Left kidney (tissue), 2 donors: ENCODE measurements around the gene NME3. TPM values are rescaled to one million over a fixed set of nuclear protein-coding genes. Genes with fewer than 3 reads are reported as not detected.

Experiments used
- DNase-seq: peaks from one replicate; pipeline ENCODE4 v3.0.0-alpha.2; 2013
- polyA plus RNA-seq: library from polyadenylated mRNA; unstranded; fragments of 120-200 nt; gene quantifications from one replicate; pipeline ENCODE4 v1.2.1, GENCODE V29; 2013; ENCODE audit not compliant: insufficient read length

Gene NME3
- polyA plus RNA-seq, 1 donor: 18.0 TPM

DNA sequence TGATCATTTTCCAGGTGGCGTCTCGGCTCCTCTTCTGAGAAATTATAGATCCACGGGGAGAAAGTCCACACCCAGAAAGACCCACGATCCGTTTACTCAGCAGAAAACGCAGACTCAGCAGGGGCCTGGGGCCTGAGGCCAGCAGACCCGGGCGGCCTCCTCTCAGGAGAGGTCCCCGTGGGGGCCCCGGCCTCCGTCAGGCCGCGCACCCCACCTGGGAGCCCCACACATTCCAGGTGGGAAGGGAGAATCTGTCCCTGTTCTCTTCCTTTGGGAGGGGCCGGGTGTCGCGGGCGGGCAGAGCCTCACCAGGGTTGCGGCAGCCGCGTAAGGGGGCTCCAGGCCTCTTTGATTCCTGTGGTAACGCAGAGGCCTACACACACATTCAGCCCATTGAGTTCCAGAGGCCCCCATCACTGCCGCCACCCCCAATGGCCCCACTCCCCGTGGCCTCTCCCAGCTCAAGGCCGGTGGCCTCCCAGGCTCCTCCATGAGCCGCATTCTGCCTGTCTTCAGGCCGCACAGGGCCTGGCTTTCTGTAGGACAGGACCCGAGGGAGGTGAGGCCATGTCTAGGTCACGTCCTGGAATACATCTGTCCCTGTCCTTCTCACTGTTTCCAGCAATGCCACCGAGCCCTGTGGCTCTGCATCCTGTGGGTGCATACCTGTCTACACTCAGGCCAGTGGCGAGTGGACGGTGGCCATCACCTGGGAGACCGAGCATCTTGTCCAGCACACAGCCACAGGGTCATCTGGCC, 23.7 kb upstream of the NME3 start:
- no peak for DNase-seq

DNA sequence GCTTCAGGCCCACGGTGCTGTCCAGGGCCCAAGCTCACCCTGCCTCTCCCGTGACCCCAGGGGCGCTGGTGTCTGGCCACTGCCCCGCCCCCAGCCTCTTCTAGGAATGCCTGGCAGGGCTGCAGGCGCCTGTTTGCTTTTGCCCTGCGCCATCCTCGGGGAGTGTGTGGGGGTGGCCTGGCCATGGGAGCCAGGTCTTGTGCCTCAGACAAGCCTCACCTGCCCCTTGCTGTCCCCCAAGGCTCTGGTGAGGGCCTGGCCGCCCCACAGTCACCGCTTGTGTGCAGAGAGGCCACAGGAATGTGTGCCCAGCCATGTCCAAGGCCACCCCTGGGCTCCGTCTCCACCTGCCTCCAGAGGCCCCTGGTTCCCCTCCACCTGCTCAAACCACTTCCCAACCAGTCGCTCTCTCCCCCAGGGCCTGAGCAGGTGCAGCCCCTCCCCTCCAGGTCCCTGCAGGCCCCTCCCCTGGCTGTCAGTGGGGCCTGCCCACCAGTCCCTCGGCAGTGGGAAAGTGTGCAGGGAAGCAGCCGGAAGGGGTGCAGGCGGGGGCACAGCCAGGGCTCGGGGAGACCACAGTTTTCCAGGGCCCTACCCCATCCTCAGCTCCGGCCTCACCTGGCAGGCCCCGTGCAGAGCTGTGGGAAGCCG, 23.0 kb upstream of the NME3 start:
- DNase-seq: no peak

DNA sequence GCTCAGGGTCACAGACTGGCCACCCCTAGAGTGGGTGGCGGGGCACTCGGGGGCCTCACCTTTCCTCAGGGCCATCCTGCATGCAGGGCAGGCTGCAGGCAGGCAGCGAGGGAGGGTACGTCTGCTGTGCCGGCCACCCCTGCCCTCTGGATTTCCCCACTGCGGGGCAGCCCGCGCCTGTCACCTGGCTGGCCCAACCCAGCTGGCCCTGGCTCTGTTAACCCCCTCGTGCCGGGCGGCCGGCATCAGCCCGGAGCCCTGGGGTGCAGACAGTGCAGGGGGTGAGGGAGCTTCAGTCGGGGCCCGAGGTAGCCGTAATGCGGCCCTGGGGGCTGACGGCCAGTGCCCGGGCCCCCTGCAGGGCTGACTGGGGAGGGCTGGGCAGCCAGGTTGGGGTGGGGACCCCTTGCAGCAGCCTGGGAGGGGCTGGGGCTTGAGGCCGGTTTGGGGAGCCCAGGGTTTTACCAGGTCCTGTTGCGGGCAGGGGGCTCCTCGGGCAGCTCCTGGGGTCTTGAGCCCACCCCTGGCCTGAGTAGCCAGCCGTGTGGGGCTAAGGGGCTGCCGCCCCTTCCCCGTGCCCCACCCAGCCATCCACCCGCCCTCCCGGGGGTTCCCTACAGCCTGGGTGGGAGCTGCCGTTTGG, 22.4 kb upstream of the NME3 start, which contains the start of gene IGFALS:
IGFALS (minus strand) TSS at position 128 of the 643 bp plus-strand sequence; CDS start at position 75, 53 bp downstream.
- DNase-seq: no peak

DNA sequence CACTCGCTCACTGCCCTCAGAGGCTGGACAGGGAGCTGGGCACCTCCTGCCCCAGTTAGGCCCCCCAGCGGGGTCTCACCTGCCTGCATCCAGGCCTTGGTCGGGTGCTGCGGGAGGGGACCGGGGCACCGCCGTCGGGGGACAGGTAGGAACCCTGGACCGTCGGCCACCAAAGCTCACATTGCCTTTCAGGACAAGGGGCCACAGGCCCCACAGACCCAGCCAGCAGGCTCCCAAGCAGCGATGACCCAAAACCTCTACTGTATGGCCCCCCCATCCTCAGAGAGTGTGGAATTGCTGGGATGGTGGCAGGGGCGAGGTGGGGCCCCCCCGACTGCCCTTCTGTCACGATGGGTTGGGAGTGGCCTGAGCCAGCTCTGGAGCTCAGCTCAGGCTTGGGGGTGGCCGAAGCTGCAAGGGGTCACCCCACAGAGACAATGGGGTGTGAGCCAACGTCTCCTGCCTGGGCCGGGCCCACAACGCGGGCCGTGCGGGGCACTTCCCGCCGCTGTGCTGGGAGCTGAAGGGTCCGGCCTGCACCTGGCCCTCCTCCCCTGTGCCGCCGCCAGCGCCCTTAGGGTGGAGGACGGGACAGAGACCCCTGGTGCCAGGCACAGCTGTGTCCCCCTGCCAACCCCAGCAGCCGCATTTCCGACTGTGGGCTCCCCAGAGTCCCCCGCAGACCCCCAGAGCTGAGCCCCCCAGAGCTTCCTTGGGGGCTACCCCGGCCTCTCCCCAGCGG, 21.7 kb upstream of the NME3 start:
- DNase-seq: no peak

DNA sequence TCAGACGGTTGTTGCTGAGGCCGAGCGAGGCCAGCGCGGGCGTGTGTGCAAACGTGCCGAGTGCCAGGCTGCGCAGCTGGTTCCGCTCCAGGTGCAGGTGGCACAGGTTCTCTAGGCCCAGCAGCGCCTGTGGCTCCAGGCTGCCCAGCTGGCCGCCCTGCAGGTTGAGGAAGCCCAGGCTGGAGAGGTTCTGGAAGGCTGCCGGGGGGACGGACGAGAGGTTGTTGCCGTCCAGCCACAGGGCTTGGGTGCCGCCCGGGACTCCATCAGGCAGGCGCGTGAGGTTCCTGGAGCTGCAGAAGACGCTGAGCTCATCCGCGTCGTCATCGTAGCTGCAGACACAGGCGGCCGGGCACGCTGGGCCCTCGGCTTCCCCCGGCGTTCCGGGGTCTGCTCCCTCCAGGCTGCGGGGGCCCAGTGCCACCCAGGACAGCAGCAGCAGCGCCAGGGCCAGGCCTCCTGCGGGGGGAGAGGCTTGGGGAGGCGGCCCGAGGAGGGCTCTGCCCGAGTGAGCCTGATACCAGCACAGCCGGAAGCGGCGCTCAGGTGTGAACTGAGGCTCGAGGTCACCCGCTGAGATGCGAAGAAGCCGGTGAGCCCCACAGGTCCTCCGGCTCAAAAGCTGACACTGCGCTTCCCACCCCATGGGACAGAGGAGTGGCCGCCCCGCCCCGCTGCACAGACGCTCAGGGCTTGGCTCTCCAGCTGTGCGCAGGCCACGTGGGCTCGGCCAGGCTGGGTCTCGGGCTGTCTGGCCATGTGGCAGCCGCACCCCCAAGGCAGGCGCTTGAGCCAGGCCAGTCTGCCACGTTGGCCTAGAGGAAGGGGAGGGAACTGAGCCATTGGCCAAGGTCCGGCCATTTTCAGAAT, 20.8 kb upstream of the NME3 start:
- no peak for DNase-seq

DNA sequence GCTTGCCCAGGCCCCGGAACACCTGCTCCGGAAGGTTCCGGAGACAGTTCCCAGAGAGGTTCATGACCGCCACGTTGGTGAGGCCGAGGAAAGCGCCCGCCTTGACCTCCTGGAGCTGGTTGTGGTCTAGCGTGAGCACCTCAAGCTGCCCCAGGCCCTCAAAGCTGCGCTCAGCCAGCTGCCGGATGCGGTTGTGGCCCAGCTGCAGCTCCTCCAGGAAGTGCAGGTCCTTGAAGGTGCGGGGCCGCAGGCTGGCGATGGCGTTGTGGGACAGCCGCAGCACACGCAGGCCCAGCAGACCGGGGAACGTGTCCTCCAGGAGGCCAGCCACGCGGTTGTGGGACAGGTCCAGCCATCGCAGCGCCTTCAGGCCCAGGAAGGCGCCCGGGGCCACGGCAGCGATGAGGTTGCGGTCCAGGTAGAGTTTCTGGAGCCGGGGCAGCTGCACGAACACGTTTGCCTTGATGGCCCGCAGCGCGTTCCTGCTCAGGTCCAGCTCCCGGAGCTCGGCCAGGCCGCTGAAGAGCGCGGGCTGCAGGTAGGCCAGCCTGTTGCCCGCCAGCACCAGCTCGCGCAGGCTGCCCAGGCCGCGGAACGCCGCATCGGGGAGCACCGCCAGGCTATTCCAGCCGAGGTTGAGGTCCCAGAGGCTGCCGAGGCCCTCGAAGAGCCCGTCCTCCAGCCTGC, 20.1 kb upstream of the NME3 start:
- no peak for DNase-seq

DNA sequence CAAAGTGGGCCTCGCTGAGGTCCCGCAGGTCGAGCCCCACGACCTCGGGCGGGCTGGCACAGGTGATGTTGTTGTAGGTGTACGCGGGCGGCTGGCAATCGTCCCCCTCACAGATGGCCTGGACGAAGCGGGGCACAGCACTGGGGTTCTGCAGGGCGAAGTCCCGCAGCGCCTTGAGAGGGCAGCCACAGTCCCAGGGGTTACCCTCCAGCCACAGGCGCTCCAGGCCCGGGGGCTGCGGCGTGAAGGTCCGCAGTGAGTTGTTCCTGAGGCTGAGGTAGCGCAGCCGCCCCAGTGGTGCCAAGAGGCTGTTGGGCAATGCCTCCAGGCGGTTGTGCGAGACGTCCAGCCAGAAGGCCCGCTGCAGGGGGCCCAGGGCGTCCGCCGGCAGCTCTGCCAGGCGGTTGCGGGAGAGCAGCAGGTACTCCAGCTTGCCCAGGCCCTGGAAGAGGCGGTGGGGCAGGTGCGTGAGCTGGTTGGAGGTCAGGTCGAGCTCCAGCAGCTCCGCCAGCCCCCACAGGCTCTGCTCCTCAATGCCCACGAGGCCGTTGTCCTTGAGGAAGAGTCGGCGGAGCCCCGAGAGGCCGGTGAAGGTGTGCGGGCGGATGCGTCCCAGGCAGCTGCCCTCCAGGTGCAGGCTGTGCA, 19.4 kb upstream of the NME3 start:
- DNase-seq: no peak

DNA sequence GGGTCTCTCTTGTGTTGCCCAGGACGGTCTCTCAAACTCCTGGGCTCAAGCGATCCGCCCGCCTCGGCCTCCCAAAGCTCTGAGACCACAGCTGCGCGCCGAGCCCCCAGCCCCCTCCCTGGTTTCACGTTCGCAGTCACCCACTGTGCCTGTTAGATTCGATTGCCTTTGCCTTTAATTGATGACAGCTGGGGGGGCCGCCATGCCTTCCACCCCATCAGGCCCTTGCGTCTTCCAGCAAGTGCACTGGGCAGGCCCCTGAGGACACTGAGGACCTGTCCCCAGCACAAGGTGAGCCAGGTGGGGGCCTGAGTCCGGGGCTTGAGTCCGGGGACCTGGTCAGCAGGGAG, 18.9 kb upstream of the NME3 start:
- DNase-seq: no peak

DNA sequence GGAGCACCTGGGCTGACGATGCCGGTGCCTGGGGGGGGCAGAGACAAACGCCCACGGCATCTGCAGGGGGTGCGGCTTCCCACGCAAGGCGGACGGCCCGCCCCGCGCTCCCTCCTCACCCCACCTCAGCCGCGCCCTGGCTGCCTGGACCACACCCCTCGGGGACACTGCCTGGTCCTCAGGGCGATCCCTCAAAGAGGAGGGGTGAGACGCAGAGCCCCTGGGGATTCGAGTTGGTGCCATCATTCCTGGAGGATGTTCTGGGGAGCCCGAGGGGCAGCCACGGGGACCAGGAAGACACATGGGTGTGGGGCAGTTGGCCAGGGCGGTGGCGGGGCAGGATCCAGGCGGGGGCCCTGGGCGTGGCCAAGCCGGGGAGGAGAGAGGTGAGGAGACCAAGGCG, 18.3 kb upstream of the NME3 start:
- DNase-seq: no peak

DNA sequence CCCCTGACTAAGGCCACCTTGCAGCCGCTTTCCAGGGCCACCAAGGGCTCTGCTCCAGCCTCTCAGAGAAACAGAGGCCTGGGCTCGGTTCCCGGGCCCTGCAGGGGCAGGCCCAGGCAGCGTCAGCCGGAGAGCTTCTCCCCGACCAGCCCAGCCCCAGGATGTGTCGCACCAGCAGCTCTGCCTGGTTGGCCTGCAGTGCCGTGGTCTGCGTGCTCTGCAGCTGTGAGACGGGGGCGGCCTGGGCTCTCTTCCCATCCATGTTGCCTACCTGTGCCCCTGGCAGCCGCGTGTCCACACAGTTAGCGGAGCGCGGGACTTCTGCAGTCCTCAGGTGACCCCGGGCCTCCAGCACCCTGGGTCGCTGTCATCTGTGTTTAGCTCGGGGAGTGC, 17.4 kb upstream of the NME3 start:
- DNase-seq: no peak

DNA sequence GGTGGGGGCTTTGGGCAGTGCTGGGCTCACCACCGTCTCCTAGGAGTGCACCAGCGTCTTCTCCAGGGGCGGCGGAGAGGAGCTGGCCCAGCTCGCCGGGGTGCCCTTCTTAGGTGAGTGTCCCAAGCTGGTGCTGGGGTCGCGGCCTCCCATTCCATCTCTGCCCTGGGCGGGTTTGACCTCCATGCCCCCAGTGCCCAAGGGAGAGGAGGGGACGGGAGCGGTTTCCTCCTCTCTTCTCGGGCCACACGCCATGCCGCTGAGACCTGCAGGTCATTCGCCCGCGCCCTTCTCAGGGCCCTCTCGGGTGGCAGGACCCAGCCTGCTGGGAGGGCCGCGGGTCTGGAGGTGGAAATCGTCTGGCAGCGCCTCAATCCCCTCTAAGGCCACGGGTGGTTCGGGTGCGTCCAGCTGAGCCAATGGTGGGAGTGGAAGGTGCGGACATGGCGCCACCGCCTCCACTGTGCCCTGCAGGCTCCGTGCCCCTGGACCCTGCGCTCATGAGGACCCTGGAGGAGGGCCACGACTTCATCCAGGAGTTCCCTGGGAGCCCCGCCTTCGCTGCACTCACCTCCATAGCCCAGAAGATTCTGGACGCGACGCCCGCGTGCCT, 16.9 kb upstream of the NME3 start:
- DNase-seq: no peak

DNA sequence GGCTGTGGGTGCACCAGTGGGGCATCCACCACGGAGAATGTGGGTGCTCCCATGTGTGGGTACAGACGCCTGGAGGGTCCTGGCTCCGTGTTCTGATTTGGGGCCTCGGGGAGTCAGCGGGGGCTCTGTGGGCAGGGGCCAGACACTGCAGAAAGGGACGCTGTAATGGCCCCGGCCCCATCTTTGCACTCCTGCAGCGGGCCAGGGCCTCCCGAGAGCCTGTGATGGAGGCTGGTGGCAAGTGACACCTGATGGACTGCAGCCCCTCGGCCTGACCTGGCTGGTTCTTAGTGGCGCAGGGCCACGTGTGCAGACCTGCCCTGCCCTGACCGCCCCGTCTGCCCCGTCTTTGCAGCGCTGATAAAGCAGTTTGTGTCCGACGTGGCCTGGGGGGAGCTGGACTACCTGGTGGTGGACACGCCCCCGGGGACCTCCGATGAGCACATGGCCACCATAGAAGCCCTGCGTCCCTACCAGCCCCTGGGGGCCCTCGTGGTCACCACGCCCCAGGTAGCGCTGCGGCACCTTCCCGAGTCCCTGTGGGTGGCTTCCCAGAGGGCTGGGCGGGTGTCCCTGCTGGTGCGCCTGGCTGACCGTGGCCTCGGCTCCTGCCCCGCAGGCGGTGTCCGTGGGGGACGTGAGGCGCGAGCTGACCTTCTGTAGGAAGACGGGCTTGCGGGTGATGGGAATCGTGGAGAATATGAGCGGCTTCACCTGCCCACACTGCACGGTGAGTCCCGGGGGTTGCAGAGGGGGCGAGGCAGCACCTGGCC, 16.2 kb upstream of the NME3 start:
- DNase-seq: no peak

DNA sequence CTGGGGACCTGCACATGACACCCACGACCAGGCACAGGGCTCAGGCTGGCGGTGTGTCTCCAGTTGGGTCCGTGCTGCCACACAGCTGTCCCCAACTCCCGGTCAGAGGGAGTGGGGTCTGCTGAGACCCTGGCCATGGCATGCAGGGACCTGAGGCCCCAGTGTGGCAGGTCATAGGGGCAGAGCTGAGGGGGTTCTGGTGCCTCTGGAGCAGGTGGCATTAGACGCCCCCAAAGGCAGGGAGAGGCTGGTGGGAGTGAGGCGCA, 15.6 kb upstream of the NME3 start:
- DNase-seq: no peak

DNA sequence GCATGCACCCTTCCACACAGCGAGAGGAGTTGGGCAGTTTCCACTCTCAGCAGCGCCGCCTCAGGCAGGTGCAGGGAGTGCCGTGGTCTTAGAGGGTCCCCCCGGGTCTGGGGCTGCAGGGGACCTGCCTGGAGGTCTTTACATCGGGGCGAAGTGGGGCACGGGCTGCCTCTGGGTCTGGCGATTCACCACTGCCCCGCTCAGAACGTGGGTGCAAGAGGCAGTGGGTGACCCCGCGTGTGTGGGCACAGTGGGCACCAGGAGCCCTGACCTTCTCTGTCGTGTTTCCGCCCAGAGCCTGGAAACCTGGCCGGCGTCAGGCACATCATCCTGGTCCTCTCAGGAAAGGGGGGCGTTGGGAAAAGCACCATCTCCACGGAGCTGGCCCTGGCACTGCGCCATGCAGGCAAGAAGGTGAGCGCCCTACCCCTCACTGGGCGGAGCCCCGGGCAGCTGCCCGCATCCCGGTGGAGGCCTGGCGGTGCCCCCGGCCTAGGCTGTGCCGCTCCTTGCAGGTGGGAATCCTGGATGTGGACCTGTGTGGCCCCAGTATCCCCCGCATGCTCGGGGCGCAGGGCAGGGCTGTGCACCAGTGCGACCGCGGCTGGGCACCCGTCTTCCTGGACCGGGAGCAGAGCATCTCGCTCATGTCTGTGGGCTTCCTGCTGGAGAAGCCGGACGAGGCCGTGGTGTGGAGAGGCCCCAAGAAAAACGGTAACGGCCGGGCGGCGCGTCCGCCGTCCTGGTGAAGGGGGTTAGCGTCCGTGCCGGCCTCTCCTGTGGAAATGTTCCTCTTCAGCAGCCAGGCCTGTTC, 15.1 kb upstream of the NME3 start:
- no peak for DNase-seq

DNA sequence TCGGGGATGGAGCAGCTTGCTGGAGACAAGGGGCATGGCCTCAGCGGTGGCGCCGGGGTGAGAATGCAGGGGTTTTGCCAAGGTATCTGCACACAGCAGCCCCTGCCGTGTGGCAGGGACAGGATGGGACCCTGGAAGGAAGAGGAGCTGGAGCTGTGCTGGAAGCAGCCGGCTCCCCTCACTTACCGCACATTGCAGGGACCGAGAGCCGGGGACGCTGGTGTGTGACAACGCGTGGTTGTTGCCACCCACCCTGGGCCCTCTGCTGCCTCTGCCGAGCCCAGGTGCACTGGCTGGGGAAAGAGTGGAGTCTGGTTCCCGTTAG, 14.5 kb upstream of the NME3 start:
- no peak for DNase-seq

DNA sequence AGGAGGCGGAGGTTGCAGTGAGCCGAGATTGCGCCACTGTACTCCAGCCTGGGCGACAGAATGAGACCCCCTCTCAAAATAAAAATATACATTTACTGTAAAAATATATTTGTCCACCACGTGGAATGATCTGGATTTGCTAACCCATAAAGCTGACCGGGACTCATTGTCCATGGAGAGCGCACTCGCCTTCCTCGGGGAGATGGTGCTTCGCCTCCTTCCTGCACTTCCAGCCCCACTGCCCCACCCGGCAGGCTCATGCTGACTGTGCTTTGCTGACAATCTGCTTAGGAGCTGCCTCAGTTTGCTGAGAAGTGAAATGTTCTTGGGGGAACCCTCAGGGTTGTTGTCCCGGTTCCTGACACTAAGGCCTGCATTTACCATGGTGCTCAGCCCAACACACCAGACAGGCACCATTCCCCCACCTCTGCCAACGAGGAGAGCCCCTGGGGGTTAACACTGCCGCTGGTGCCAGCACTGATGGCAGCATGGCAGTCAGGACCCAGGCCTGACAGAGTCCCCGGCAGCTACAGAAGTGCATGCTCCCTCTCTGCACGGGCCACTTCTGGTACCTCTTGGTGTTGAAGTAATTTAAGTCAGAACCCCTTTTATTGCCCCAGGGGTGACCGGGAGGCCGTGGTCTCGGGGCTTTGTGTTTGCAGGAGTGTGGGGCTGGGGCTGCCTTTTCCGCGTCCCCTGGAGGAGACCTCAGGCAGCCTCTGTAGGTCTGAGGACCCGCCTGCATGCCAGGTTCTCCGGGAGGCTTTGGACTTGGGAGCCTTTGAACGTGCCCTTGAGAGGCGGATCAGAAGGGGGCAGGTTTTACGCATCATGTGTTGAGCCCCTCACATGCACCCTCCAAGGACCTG, 13.9 kb upstream of the NME3 start:
- DNase-seq: no peak

DNA sequence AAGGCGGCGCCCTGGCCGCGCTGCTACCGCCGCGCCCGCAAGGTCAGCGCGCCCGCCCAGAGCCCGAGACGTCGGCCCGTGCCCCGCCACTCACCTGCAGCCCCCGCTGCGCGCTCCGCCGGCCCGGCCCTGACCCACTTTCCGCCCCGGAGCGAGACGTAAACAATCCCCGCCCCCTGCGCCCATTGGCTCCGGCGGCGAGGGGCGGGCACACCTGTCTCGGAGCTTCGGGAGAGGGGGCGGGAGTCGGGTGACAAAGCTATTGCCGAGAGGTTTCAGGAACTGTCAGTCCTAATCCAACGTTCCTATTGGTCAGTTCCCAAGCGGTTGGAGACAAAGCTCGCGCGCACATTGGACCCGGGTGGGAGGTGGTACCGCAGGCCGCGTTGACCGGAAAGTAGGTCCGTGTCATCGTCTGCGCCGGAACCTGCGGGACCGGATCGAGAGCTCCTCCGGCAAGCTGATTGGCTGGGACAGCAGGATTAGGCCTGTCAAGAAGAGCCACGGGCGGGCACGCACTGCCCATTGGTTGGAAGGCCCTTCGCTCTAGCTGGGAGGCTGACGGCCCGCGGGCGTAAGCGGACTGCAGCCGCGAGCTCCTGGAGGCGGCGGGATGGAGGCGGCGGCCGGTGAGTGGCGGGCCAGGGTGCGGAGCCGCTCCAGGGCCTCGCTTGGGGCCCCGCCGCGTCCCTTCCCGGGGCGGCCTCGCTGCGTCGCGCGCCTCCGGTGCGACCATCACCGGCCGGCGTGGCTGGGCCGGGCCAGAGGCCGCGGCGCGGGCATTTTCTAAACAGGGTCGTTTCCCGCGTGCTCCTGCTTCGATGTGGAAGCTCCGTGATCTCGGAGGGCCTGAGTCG, 11.3 kb upstream of the NME3 start, which contains the start of the genes NUBP2 and SPSB3:
NUBP2 (plus strand) TSS at position 553 of the 857 bp plus-strand sequence; CDS start at position 614, 61 bp downstream.
SPSB3 (minus strand) TSS at position 164 of the 857 bp plus-strand sequence. CDS start 1,088 bp downstream, outside the sequence.
- peak; percentile 100 for DNase-seq
